Cardiac ventricle fibroblast (primary cell): ENCODE results near the gene KCNA3. TPM values are rescaled to one million over a fixed set of nuclear protein-coding genes. Genes with fewer than 3 reads are reported as not detected.

Source experiments
- total RNA-seq: library from RNA; depleted of rRNA; stranded (reverse); fragments of >200 nt; gene quantifications from 2 replicates; pipeline ENCODE4 v1.2.3, GENCODE V29; 2015

Gene KCNA3
- total RNA-seq, result not detected in 2 replicates

GRCh38 chr1:110674337-110675059 is at the start of gene KCNA3:
Gene KCNA3 (minus strand): TSS chr1:110674940. CDS start chr1:110674809, 131 bp downstream.

Other genes with a start within 250 kb of the KCNA3 start
- not detected in 2 replicates for gene PROK1, start 223.8 kb downstream of the KCNA3 start, total RNA-seq
- not detected in 2 replicates for gene KCNA10, start 155.8 kb downstream of the KCNA3 start, total RNA-seq
- 0.06 and 0.10 TPM in 2 replicates for gene KCNA2, start 68.6 kb downstream of the KCNA3 start, total RNA-seq
- not detected in 2 replicates for gene CD53, start 198.2 kb upstream of the KCNA3 start, total RNA-seq